Transverse colon (tissue), 4 donors: ENCODE data around the gene NRF1. TPM values are rescaled to one million over a fixed set of nuclear protein-coding genes. Genes with fewer than 3 reads are reported as not detected.

Experiments
- DNase-seq: peaks from one replicate; pipeline ENCODE4 v3.0.0-alpha.2; 2019
- H3K27ac ChIP-seq, 4 donors: fragments of 200-600 bp; sonication (generic); 2 replicates each; pipeline ENCODE4 v1.5.1; 2016 to 2018; ENCODE audit warnings: inconsistent platforms in 4 of 4
- H3K27me3 ChIP-seq: fragments of 200-600 bp; sonication (generic); 2 replicates; pipeline ENCODE4 v1.5.1; 2017; ENCODE audit warnings: inconsistent platforms
- H3K36me3 ChIP-seq, 4 donors: fragments of 200-600 bp; sonication (generic); 2 replicates each; pipeline ENCODE4 v1.5.1; 2017 to 2019; ENCODE audit warnings: inconsistent platforms in 4 of 4
- H3K4me1 ChIP-seq, 4 donors: fragments of 200-600 bp; sonication (generic); 2 replicates each; pipeline ENCODE4 v1.5.1; 2017 to 2020; ENCODE audit warnings: inconsistent platforms in 4 of 4
- H3K4me3 ChIP-seq, 4 donors: fragments of 200-600 bp; sonication (generic); 1 replicate in 1 of 4; 2 replicates in 3 of 4; pipeline versions ENCODE4 v1.5.1 to v1.6.1; 2017 to 2019; ENCODE audit warnings: inconsistent platforms in 4 of 4
- H3K9me3 ChIP-seq, 2 donors: fragments of 200-600 bp; sonication (generic); 2 replicates each; pipeline ENCODE4 v1.5.1; 2017 to 2019; ENCODE audit warnings: inconsistent platforms in 2 of 2
- EP300 ChIP-seq: sonication (generic); formaldehyde crosslinking; IDR thresholded peaks from one replicate; pipeline ENCODE4 v1.6.1; 2017; ENCODE audit warnings: antibody characterized with exemption, low read depth
- POLR2A ChIP-seq: fragments of 450-650 bp; IDR thresholded peaks from one replicate; pipeline ENCODE4 v1.6.1; 2016; ENCODE audit warnings: antibody characterized with exemption, mild to moderate bottlenecking, moderate library complexity
- POLR2AphosphoS5 ChIP-seq, 3 donors: sonication (generic); formaldehyde crosslinking; IDR thresholded peaks; one replicate each; pipeline ENCODE4 v1.6.1; 2016; ENCODE audit warnings: antibody characterized with exemption in 3 of 3
- WGBS, 2 donors: methylation state at CpG; one replicate each; pipeline ENCODE4 v1.1.5; 2018; ENCODE audit warnings: low coverage in 1 of 2; 5-methylcytosine and 5-hydroxymethylcytosine counted together
- in situ Hi-C, 4 donors: fragments of 200-750 bp; cut with MboI; loops; one replicate each; pipeline versions ENCODE4 v1.15.0 to v1.15.1; 2017; ENCODE audit warnings: low sequenced_read_pairs in 3 of 4, low pct_ligation_motif_present in 1 of 4, low pct_unique_long_range_greater_than_20kb in 1 of 4
- intact Hi-C: fragments of 100-400 bp; cut with DNase I; formaldehyde crosslinking; loops from one replicate; pipeline ENCODE4 v1.15.1; 2023; ENCODE audit warnings: low total_unique reads
- total RNA-seq, 4 donors: library from RNA; depleted of rRNA; stranded (reverse); fragments of >200 nt; gene quantifications; one replicate each; pipeline ENCODE4 v1.1.0, GENCODE V29; 2016
- TF ChIP-seq, protein P1 (sequence below), 5 experiments: fragments of 200-600 bp in 3 of 5; fragments of 450-650 bp in 2 of 5; sonication (generic) in 3 of 5; IDR thresholded peaks; 1 replicate in 2 of 5; 2 replicates in 3 of 5; pipeline ENCODE4 v1.5.1; 2016 to 2017; ENCODE audit warnings: antibody characterized with exemption in 5 of 5, inconsistent platforms in 3 of 5, mild to moderate bottlenecking in 2 of 5, moderate library complexity in 1 of 5

Gene NRF1
- total RNA-seq, 4 donors from 2014 or later, result 11.6 to 21.5 (median 15.3) TPM

- in situ Hi-C loops, result no loop called here
- 75 to 84% methylated on average over 6 to 8 of the region's 8 CpGs for WGBS, 2 donors
- intact Hi-C loops, result no loop called here
Observed at GRCh38 chr7:129604713-129605437, 6.6 kb upstream of the NRF1 start.

GRCh38 chr7:129605960-129606614, 5.4 kb upstream of the NRF1 start:
- no peak overlapping the region for H3K4me3 ChIP-seq
- intact Hi-C loops, result no loop called here
- in situ Hi-C loops, result no loop called here
- H3K27ac ChIP-seq, result no peak overlapping the region
- no peaks in the 10 kb centered on the region for H3K36me3 ChIP-seq
- no peaks in the 10 kb centered on the region for H3K27me3 ChIP-seq
- H3K9me3 ChIP-seq, result no peaks in the 10 kb centered on the region
- no peak for DNase-seq
- peaks cover 0 to 13% (median 11%) of the 10 kb centered on the region in 4 donors for H3K4me1 ChIP-seq
- 95 to 100% methylated on average over 1 to 6 of the region's 6 CpGs for WGBS, 2 donors
- TF ChIP-seq POLR2A (no peak), EP300 (no peak), POLR2AphosphoS5 (IDR thresholded peaks at IDR 0.05) (no peak)
- TF ChIP-seq, protein P1, sequence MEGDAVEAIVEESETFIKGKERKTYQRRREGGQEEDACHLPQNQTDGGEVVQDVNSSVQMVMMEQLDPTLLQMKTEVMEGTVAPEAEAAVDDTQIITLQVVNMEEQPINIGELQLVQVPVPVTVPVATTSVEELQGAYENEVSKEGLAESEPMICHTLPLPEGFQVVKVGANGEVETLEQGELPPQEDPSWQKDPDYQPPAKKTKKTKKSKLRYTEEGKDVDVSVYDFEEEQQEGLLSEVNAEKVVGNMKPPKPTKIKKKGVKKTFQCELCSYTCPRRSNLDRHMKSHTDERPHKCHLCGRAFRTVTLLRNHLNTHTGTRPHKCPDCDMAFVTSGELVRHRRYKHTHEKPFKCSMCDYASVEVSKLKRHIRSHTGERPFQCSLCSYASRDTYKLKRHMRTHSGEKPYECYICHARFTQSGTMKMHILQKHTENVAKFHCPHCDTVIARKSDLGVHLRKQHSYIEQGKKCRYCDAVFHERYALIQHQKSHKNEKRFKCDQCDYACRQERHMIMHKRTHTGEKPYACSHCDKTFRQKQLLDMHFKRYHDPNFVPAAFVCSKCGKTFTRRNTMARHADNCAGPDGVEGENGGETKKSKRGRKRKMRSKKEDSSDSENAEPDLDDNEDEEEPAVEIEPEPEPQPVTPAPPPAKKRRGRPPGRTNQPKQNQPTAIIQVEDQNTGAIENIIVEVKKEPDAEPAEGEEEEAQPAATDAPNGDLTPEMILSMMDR (IDR thresholded peaks at IDR 0.05), result no peak

More at GRCh38 chr7:129604713-129605437, 6.6 kb upstream of the NRF1 start:
- no peak overlapping the region for H3K27ac ChIP-seq
- no peak for DNase-seq
- no peak overlapping the region for H3K4me3 ChIP-seq
- no peaks in the 10 kb centered on the region for H3K27me3 ChIP-seq
- TF ChIP-seq POLR2AphosphoS5 (IDR thresholded peaks at IDR 0.05) (no peak), POLR2A (no peak), EP300 (no peak)
- TF ChIP-seq, protein P1 (IDR thresholded peaks at IDR 0.05), result no peak
- peaks cover 0 to 2% (median 1%) of the 10 kb centered on the region in 4 donors for H3K4me1 ChIP-seq
- H3K9me3 ChIP-seq, result no peaks in the 10 kb centered on the region
- H3K36me3 ChIP-seq, result no peaks in the 10 kb centered on the region

DNA sequence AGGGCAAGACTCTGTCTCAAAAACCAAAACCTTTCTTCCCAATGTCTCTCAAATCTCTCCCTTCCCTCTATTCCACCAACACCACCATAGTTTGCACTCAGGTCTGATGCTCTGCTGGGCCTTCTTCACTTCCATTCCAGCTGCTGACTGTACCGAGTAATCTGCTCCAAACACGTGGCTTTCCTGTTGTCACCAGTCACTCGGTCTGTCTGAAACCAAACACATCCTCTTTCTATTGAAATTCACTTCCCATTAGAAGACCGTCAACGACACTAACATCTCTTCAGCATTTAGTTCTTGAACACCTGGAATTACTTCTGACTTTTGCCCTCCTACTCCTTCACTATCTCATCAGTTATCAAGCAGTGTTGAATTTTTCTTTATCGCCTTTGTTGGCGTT, 4.7 kb upstream of the NRF1 start:
- intact Hi-C loops, result no loop called here
- Histone ChIP-seq H3K27me3 (no peaks in the 10 kb centered on the region), H3K9me3 (no peaks in the 10 kb centered on the region), H3K4me3 (no peak overlapping the region), H3K27ac (no peak overlapping the region), H3K4me1 (peaks cover 0 to 13% (median 11%) of the 10 kb centered on the region in 4 donors), H3K36me3 (no peaks in the 10 kb centered on the region)
- peak; percentile 13 for DNase-seq
- 78% methylated on average over 7 of the region's 7 CpGs for WGBS, 2 donors
- in situ Hi-C loops, result no loop called here
- no peak for TF ChIP-seq EP300
- TF ChIP-seq POLR2A, result no peak
- TF ChIP-seq, protein P1 (IDR thresholded peaks at IDR 0.05), result no peak
- no peak for TF ChIP-seq POLR2AphosphoS5 (IDR thresholded peaks at IDR 0.05)

- in situ Hi-C loops, result no loop called here
Observed at GRCh38 chr7:129607471-129608120, 3.9 kb upstream of the NRF1 start.

More at GRCh38 chr7:129607471-129608120, 3.9 kb upstream of the NRF1 start:
- no peaks in the 10 kb centered on the region for H3K27me3 ChIP-seq
- TF ChIP-seq, protein P1 (IDR thresholded peaks at IDR 0.05), result peak; percentile 20 to 40 (median 32)
- TF ChIP-seq POLR2A, result no peak
- H3K9me3 ChIP-seq, result no peaks in the 10 kb centered on the region
- peak; percentile 45 for DNase-seq
- no peak overlapping the region for H3K4me3 ChIP-seq
- WGBS, 2 donors, result 89 to 100% methylated on average over 1 to 7 of the region's 7 CpGs
- intact Hi-C loops, result no loop called here
- no peaks in the 10 kb centered on the region for H3K36me3 ChIP-seq
- H3K4me1 ChIP-seq, result peaks cover 0 to 13% (median 12%) of the 10 kb centered on the region in 4 donors
- no peak overlapping the region for H3K27ac ChIP-seq
